Endothelial cell of umbilical vein (primary cell): ENCODE measurements around the gene SELENOO. TPM values are rescaled to one million over a fixed set of nuclear protein-coding genes. Genes with fewer than 3 reads are reported as not detected.

Experiments used
- BruUV-seq: library from RNA; stranded (reverse); fragments of 400-500 nt; replicated peaks from 2 replicates; lab custom pipeline; 2021; lab: Mats Ljungman, UMichigan
- CTCF ChIA-PET: fragments of 300-600, 350-600 bp; sonication (Branson Sonifier 250); formaldehyde crosslinking; loops from one replicate; lab custom pipeline; 2021; ENCODE audit warnings: antibody characterized with exemption, inconsistent platforms; lab: Charles Lee
- POLR2A ChIA-PET: fragments of 300-600, 350-600 bp; sonication (Branson Sonifier 250); formaldehyde crosslinking; loops from one replicate; lab custom pipeline; 2021; ENCODE audit warnings: antibody characterized with exemption, inconsistent platforms; lab: Charles Lee
- DNase-seq: peaks from one replicate; pipeline ENCODE4 v3.0.0-alpha.2; 2011; ENCODE audit warnings: low read depth, low spot score
- FAIRE-seq: peaks from 2 replicates; lab custom pipeline; 2011; peaks lifted over from hg19 to GRCh38; lab: Jason Lieb, UNC
- H2AFZ ChIP-seq: 2 replicates; pipeline ENCODE4 v1.6.0; 2012; ENCODE audit warnings: low read depth, low read length, control low read depth, inconsistent platforms
- H3K27ac ChIP-seq: 2 replicates; pipeline ENCODE4 v1.5.1; 2011; ENCODE audit warnings: low read depth, mild to moderate bottlenecking, control low read depth, low read length, moderate library complexity; ENCODE audit not compliant: insufficient read depth
- H3K27me3 ChIP-seq, 2 experiments: 2 replicates each; pipeline versions ENCODE4 v1.6.0 to v1.6.1; 2011; ENCODE audit warnings: low read length in 2 of 2, mixed read lengths in 1 of 2; ENCODE audit not compliant: control insufficient read depth in 2 of 2, insufficient read depth in 2 of 2
- H3K36me3 ChIP-seq, 2 experiments: 2 replicates in 1 of 2; 3 replicates in 1 of 2; pipeline ENCODE4 v1.5.1; 2011; ENCODE audit warnings: low read length in 2 of 2, mild to moderate bottlenecking in 1 of 2, moderate library complexity in 1 of 2; ENCODE audit not compliant: control insufficient read depth in 2 of 2, insufficient read depth in 2 of 2; ENCODE audit errors: extremely low read depth in 1 of 2
- H3K4me1 ChIP-seq: 3 replicates; pipeline ENCODE4 v1.5.1; 2011; ENCODE audit warnings: mild to moderate bottlenecking, low read length; ENCODE audit not compliant: control insufficient read depth, insufficient read depth; ENCODE audit errors: extremely low read depth
- H3K4me2 ChIP-seq: 2 replicates; pipeline ENCODE4 v1.6.1; 2011; ENCODE audit warnings: low read length, control low read depth, mixed read lengths; ENCODE audit not compliant: insufficient read depth
- H3K4me3 ChIP-seq, 3 experiments: fragments of 200-600 bp in 1 of 3; sonication (generic), shearing (Covaris generic) in 1 of 3; replicated peaks in 1 of 3; 2 replicates each; pipeline ENCODE4 v1.5.1; 2011 to 2016; ENCODE audit warnings: control low read depth in 3 of 3, low read length in 3 of 3, mild to moderate bottlenecking in 2 of 3, inconsistent platforms in 1 of 3, low read depth in 1 of 3, moderate library complexity in 1 of 3; ENCODE audit not compliant: insufficient read depth in 1 of 3
- H3K79me2 ChIP-seq: 2 replicates; pipeline ENCODE4 v1.6.0; 2012; ENCODE audit warnings: low read length, inconsistent platforms; ENCODE audit not compliant: control insufficient read depth, insufficient read depth
- H3K9ac ChIP-seq: replicated peaks from 2 replicates; pipeline ENCODE3; 2011; ENCODE audit warnings: low read length, control low read depth; ENCODE audit not compliant: insufficient read depth; ENCODE audit errors: extremely low read depth
- H3K9me1 ChIP-seq: replicated peaks from 3 replicates; pipeline ENCODE4 v1.6.0; 2011; ENCODE audit warnings: mild to moderate bottlenecking, low read length; ENCODE audit not compliant: control insufficient read depth, insufficient read depth; ENCODE audit errors: extremely low read depth
- H3K9me3 ChIP-seq: replicated peaks from 2 replicates; pipeline ENCODE4 v1.5.1; 2012; ENCODE audit warnings: low read length, inconsistent platforms; ENCODE audit not compliant: control insufficient read depth, insufficient read depth
- H4K20me1 ChIP-seq: replicated peaks from 2 replicates; pipeline ENCODE3; 2011; ENCODE audit warnings: mild to moderate bottlenecking, low read length; ENCODE audit not compliant: control insufficient read depth, insufficient read depth; ENCODE audit errors: extremely low read depth
- EZH2 ChIP-seq: IDR thresholded peaks from 2 replicates; pipeline ENCODE4 v1.6.1; 2012; ENCODE audit warnings: borderline replicate concordance, low read depth, mild to moderate bottlenecking, moderate library complexity, low read length, inconsistent platforms; ENCODE audit not compliant: severe bottlenecking
- FOS ChIP-seq: IDR thresholded peaks from 2 replicates; pipeline ENCODE4 v1.6.1; 2011; ENCODE audit warnings: mild to moderate bottlenecking, low read length, moderate library complexity, borderline replicate concordance; ENCODE audit not compliant: insufficient read depth
- JUN ChIP-seq: IDR thresholded peaks from 2 replicates; pipeline ENCODE4 v1.6.1; 2011; ENCODE audit warnings: borderline replicate concordance, low read depth; ENCODE audit not compliant: insufficient read length, insufficient read depth
- MAX ChIP-seq: IDR thresholded peaks from 2 replicates; pipeline ENCODE4 v1.6.1; 2011; ENCODE audit not compliant: insufficient read depth, insufficient read length
- MYC ChIP-seq: IDR thresholded peaks from one replicate; pipeline ENCODE4 v1.6.1; 2011; ENCODE audit warnings: mild to moderate bottlenecking, low read depth, low read length
- POLR2A ChIP-seq: IDR thresholded peaks from 2 replicates; pipeline ENCODE4 v1.6.1; 2012; ENCODE audit warnings: low read depth, mild to moderate bottlenecking, control low read depth, low read length
- POLR2AphosphoS5 ChIP-seq: IDR thresholded peaks from 2 replicates; pipeline ENCODE4 v1.6.1; 2012; ENCODE audit warnings: low read depth, mild to moderate bottlenecking, control low read depth, low read length, moderate library complexity; ENCODE audit not compliant: insufficient read depth
- dilution Hi-C: fragments of 300-500 bp; cut with MboI; formaldehyde crosslinking; loops from one replicate; pipeline ENCODE4 v1.15.0; 2019; ENCODE audit warnings: low sequenced_read_pairs; ENCODE audit not compliant: extremely low pct_ligation_motif_present
- intact Hi-C: fragments of 100-400 bp; cut with micrococcal nuclease; formaldehyde crosslinking; loops from one replicate; pipeline ENCODE4 v1.10.0; 2022
- polyA plus RNA-seq, 4 experiments: library from polyadenylated mRNA; depleted of rRNA in 3 of 4; stranded (reverse) in 3 of 4; unstranded in 1 of 4; fragments of >200 nt; gene quantifications; 2 replicates each; pipeline versions ENCODE4 v1.2.1 to v1.2.3, GENCODE V29; 2011 to 2012; ENCODE audit warnings: missing spikeins in 1 of 4
- total RNA-seq: library from RNA; stranded (reverse); gene quantifications from 2 replicates; pipeline ENCODE4 v1.2.3, GENCODE V29; 2021
- TF ChIP-seq, protein P1 (sequence below), 2 donors: IDR thresholded peaks; 1 replicate in 1 of 2; 2 replicates in 1 of 2; pipeline ENCODE4 v1.5.1; 2011; ENCODE audit warnings: low read length in 2 of 2, mild to moderate bottlenecking in 2 of 2, moderate library complexity in 2 of 2, control low read depth in 1 of 2, inconsistent platforms in 1 of 2, low read depth in 1 of 2; ENCODE audit not compliant: insufficient read depth in 1 of 2; ENCODE audit errors: extremely low read depth in 1 of 2

SELENOO gene
- total and polyA plus RNA-seq, 2 donors (not counting 3 experiments of a cell fraction or from before 2014, with no cell fraction given), result 24.1 to 37.5 TPM

DNA sequence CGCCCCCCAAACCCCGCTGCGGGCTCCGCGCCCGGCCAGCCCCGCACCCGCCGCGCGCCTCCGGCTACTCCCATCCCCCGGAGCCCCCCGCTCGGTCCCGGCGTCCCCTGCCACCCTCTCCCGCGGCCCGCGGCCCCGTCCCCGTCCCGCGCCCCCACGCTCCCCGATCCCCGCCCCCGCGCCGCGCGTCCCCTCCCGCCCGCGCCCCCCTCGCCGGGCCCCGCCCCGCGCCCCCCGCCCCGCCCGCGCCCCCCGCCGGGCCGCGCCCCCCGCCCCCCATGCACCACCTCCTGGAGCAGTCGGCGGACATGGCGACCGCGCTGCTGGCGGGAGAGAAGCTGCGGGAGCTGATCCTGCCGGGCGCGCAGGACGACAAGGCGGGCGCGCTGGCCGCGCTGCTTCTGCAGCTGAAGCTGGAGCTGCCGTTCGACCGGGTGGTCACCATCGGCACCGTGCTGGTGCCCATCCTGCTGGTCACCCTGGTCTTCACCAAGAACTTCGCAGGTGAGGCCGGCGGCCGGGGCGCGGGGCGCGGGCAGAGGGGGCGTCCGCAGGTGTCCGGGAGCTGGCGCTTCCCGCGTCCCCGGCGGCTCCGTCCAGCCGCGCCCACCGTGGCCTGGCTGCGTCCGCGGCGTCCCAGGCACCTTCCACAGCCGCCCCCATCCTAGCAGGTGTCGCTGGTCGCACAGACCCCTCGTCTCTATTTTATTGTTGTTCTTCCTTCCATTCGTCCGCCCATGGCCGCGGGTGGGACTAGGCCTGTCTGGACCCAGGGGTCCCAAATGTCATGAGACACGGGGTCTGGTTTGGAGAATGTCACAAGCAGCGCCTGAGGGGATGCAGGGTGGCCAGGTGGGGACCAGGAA is 30.1 kb upstream of the SELENOO start, which contains the start of gene PANX2:
PANX2 (plus strand) TSS at position 279 of the 866 bp plus-strand sequence; CDS start at position 279, 0 bp downstream.
- Histone ChIP-seq H3K27ac (no peak within 1 kb of the TSS), H3K9ac (peak within 1 kb of the TSS; percentile 16), H3K79me2 (no peaks in the 10 kb centered on the region), H3K9me3 (no peaks in the 10 kb centered on the region), H3K36me3 (peaks cover 0 to under 1% of the 10 kb centered on the region in 2 experiments), H4K20me1 (no peaks in the 10 kb centered on the region), H3K27me3 (no peaks in the 10 kb centered on the region), H3K4me1 (peaks cover 4% of the 10 kb centered on the region), H3K4me2 (peak within 1 kb of the TSS; percentile 76), H3K4me3 (peak within 1 kb of the TSS in 2 of 3 experiments; percentile 33 to 42), H3K9me1 (no peaks in the 10 kb centered on the region), H2AFZ (peak within 1 kb of the TSS; percentile 56)
- dilution Hi-C loops, result no loop called here
- no peak for DNase-seq
- BruUV-seq, result no TSS peak
- FAIRE-seq, result no peak
- TF ChIP-seq, protein P1, sequence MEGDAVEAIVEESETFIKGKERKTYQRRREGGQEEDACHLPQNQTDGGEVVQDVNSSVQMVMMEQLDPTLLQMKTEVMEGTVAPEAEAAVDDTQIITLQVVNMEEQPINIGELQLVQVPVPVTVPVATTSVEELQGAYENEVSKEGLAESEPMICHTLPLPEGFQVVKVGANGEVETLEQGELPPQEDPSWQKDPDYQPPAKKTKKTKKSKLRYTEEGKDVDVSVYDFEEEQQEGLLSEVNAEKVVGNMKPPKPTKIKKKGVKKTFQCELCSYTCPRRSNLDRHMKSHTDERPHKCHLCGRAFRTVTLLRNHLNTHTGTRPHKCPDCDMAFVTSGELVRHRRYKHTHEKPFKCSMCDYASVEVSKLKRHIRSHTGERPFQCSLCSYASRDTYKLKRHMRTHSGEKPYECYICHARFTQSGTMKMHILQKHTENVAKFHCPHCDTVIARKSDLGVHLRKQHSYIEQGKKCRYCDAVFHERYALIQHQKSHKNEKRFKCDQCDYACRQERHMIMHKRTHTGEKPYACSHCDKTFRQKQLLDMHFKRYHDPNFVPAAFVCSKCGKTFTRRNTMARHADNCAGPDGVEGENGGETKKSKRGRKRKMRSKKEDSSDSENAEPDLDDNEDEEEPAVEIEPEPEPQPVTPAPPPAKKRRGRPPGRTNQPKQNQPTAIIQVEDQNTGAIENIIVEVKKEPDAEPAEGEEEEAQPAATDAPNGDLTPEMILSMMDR (IDR thresholded peaks at IDR 0.05; ENCODE audit: extremely low read depth in 1 of 2, insufficient read depth in 1 of 2, low read depth in 1 of 2, low read length in 2 of 2), result no peak
- TF ChIP-seq MYC (no peak), FOS (no peak), POLR2AphosphoS5 (no peak), JUN (no peak), POLR2A (no peak), MAX (no peak), EZH2 (no peak)
- POLR2A ChIA-PET, result interaction anchor here (0.6 kb wide), 1 partner anchor 9 kb away, joined by 3 read pairs; no protein-coding TSS in a partner anchor
- intact Hi-C loops, result no loop called here
- CTCF ChIA-PET, result interaction anchor here (1.0 to 1.1 kb wide), 2 partner anchors 22 to 240 kb away, joined by 3 to 4 read pairs; no protein-coding TSS in a partner anchor
